Measurements from ENCODE around the gene EAF1.

Gene EAF1

GRCh38 chr3:15453501-15453900 lies 26.1 kb downstream of the EAF1 start:
- H3K27ac ChIP-seq, result no peak overlapping the region
- TF ChIP-seq ZFX (IDR thresholded peaks at IDR 0.05) (no peak), CTCF (conservative IDR thresholded peaks at IDR 0.05) (no peak)

- H3K27ac ChIP-seq, result no peak overlapping the region
- TF ChIP-seq ZFX (IDR thresholded peaks at IDR 0.05), result no peak
- TF ChIP-seq CTCF (conservative IDR thresholded peaks at IDR 0.05), result no peak
Observed at GRCh38 chr3:15453991-15454625, 26.7 kb downstream of the EAF1 start.

GRCh38 chr3:15454965-15455364 lies 27.6 kb downstream of the EAF1 start:
- no peak overlapping the region for H3K27ac ChIP-seq
- no peak for TF ChIP-seq CTCF (conservative IDR thresholded peaks at IDR 0.05)
- no peak for TF ChIP-seq ZFX (IDR thresholded peaks at IDR 0.05)

- TF ChIP-seq ZFX (IDR thresholded peaks at IDR 0.05), result no peak
- TF ChIP-seq CTCF (conservative IDR thresholded peaks at IDR 0.05), result no peak
- no peak overlapping the region; the same call in 1 of the 2 replicates for H3K27ac ChIP-seq
Observed at GRCh38 chr3:15455756-15456155, 28.4 kb downstream of the EAF1 start.

GRCh38 chr3:15456321-15456720 lies 28.9 kb downstream of the EAF1 start:
- H3K27ac ChIP-seq, result peak overlapping the region; percentile 19; the same call in 1 of the 2 replicates
- no peak for TF ChIP-seq ZFX (IDR thresholded peaks at IDR 0.05)
- no peak for TF ChIP-seq CTCF (conservative IDR thresholded peaks at IDR 0.05)

GRCh38 chr3:15456915-15457314 lies 29.5 kb downstream of the EAF1 start:
- peak overlapping the region; percentile 19; the same call in 1 of the 2 replicates for H3K27ac ChIP-seq

GRCh38 chr3:15458212-15458780 lies 30.9 kb downstream of the EAF1 start:
- TF ChIP-seq CTCF (conservative IDR thresholded peaks at IDR 0.05) (no peak), ZFX (IDR thresholded peaks at IDR 0.05) (no peak)

More at GRCh38 chr3:15458212-15458780, 30.9 kb downstream of the EAF1 start:
- no peak overlapping the region for H3K27ac ChIP-seq

Data from C4-2B (cell line).